Loucy (cell line): ENCODE data around the gene CEL.
"Not testable (repeated sequence)": the region's sequence is repeated elsewhere in the genome, so short reads cannot be mapped to it uniquely, and the experiment has no call there.

ENCODE experiments used
- EZH2phosphoT487 ChIP-seq: fragments of 200-600 bp; IDR thresholded peaks from 2 replicates; pipeline ENCODE4 v1.6.1; 2018; ENCODE audit warnings: antibody characterized with exemption, mild to moderate bottlenecking, moderate library complexity, borderline replicate concordance
- TF ChIP-seq, protein P1 (sequence below): fragments of 200-600 bp; sonication (generic); conservative IDR thresholded peaks from 2 replicates; pipeline ENCODE4 v1.5.1; 2014; ENCODE audit warnings: mild to moderate bottlenecking, antibody characterized with exemption, low read length

GRCh38 chr9:133040892-133041479 is 20.8 kb upstream of the CEL start:
- TF ChIP-seq, protein P1, sequence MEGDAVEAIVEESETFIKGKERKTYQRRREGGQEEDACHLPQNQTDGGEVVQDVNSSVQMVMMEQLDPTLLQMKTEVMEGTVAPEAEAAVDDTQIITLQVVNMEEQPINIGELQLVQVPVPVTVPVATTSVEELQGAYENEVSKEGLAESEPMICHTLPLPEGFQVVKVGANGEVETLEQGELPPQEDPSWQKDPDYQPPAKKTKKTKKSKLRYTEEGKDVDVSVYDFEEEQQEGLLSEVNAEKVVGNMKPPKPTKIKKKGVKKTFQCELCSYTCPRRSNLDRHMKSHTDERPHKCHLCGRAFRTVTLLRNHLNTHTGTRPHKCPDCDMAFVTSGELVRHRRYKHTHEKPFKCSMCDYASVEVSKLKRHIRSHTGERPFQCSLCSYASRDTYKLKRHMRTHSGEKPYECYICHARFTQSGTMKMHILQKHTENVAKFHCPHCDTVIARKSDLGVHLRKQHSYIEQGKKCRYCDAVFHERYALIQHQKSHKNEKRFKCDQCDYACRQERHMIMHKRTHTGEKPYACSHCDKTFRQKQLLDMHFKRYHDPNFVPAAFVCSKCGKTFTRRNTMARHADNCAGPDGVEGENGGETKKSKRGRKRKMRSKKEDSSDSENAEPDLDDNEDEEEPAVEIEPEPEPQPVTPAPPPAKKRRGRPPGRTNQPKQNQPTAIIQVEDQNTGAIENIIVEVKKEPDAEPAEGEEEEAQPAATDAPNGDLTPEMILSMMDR = peak; percentile 64
- not testable (repeated sequence) for TF ChIP-seq EZH2phosphoT487
